Right lobe of liver (tissue), 6 donors: ENCODE data around the gene LEMD1. TPM values are rescaled to one million over a fixed set of nuclear protein-coding genes. Genes with fewer than 3 reads are reported as not detected.

Experiments used
- ATAC-seq, 4 donors: fragments of 200-7000 bp; cut with Tn5 transposase; one replicate each; pipeline ENCODE4 v1.9.1; 2020; ENCODE audit warnings: mild to moderate bottlenecking in 4 of 4, moderate library complexity in 4 of 4
- DNase-seq, 3 donors: peaks; one replicate each; pipeline ENCODE4 v3.0.0-alpha.2; 2020
- H3K27ac ChIP-seq, 3 donors: fragments of 200-600 bp; one replicate each; pipeline ENCODE4 v1.8.0; 2022
- H3K27me3 ChIP-seq, 2 donors: fragments of 200-600 bp; one replicate each; pipeline ENCODE4 v1.8.0; 2022
- H3K36me3 ChIP-seq, 4 donors: fragments of 200-600 bp; sonication (generic) in 1 of 4; one replicate each; pipeline versions ENCODE4 v1.5.1 to v1.8.0; 2017 to 2022; ENCODE audit warnings: control low read depth in 1 of 4
- H3K4me1 ChIP-seq, 4 donors: fragments of 200-600 bp; sonication (generic) in 1 of 4; one replicate each; pipeline versions ENCODE4 v1.5.1 to v1.8.0; 2017 to 2022; ENCODE audit warnings: control low read depth in 1 of 4
- H3K4me3 ChIP-seq, 3 donors: fragments of 200-600 bp; one replicate each; pipeline ENCODE4 v1.8.0; 2022
- H3K9me3 ChIP-seq, 4 donors: fragments of 200-600 bp; sonication (generic) in 1 of 4; one replicate each; pipeline versions ENCODE4 v1.5.1 to v1.8.0; 2017 to 2022; ENCODE audit warnings: control low read depth in 1 of 4
- CTCF ChIP-seq, 4 donors: fragments of 200-600 bp in 3 of 4; fragments of 450-650 bp in 1 of 4; IDR thresholded peaks; one replicate each; pipeline versions ENCODE4 v1.5.1 to v1.8.0; 2016 to 2022; ENCODE audit warnings: antibody characterized with exemption in 4 of 4, mild to moderate bottlenecking in 2 of 4
- POLR2A ChIP-seq: fragments of 450-650 bp; IDR thresholded peaks from one replicate; pipeline ENCODE4 v1.6.1; 2017; ENCODE audit warnings: antibody characterized with exemption, mild to moderate bottlenecking
- WGBS: methylation state at CpG from one replicate; pipeline ENCODE4 v1.1.6; 2018; ENCODE audit warnings: low coverage, low lambda C conversion rate; ENCODE audit not compliant: insufficient coverage; ENCODE audit errors: missing lambda C conversion rate; 5-methylcytosine and 5-hydroxymethylcytosine counted together
- intact Hi-C, 2 donors: fragments of 100-400 bp; cut with DNase I; formaldehyde crosslinking; loops; one replicate each; pipeline versions ENCODE4 v1.11.2 to v1.14.1; 2022
- total RNA-seq, 6 experiments: library from RNA; depleted of rRNA in 2 of 6; stranded (reverse); fragments of >200 nt in 2 of 6; fragmentation: NEBNext Ultra II Directional in 3 of 6; extraction: Animal tissue kit (Norgen Biotek cat#: 25700) in 3 of 6; gene quantifications; one replicate each; pipeline versions ENCODE4 v1.1.0 to v1.2.4, GENCODE V29; 2016 to 2023
- donor health status: DM: no; HTN: yes; CAD: no.
- donor health status: DM: no; HTN: no; CAD: no.
- donor health status: DM: no; HTN: no; CAD: no.
- donor health status: DM: no; HTN: yes; CAD: no.
- donor health status: DM: no; HTN: yes; CAD: no.

LEMD1 gene
- total RNA-seq, 6 experiments from 2014 or later = not detected

GRCh38 chr1:205451202-205451601, 29.3 kb upstream of the LEMD1 start:
- H3K27me3 ChIP-seq = peaks cover 3 to 18% of the 10 kb centered on the region in 2 donors
- no peak overlapping the region for H3K27ac ChIP-seq
- whole genome bisulfite sequencing = 30% methylated on average over 5 of the region's 5 CpGs
- TF ChIP-seq POLR2A = no peak
- no peak for TF ChIP-seq CTCF (IDR thresholded peaks at IDR 0.05)
- H3K4me3 ChIP-seq = no peak overlapping the region
- ATAC-seq (no peak), DNase-seq (no peak)
- intact Hi-C loops = no loop called here
- H3K9me3 ChIP-seq = no peaks in the 10 kb centered on the region
- no peaks in the 10 kb centered on the region for H3K36me3 ChIP-seq
- H3K4me1 ChIP-seq = no peaks in the 10 kb centered on the region

GRCh38 chr1:205450448-205450847, 28.6 kb upstream of the LEMD1 start:
- no peak overlapping the region for H3K27ac ChIP-seq
- ATAC-seq = no peak
- whole genome bisulfite sequencing = 48% methylated on average over 3 of the region's 4 CpGs

GRCh38 chr1:205449750-205450443, 28.0 kb upstream of the LEMD1 start:
- intact Hi-C loops = no loop called here
- TF ChIP-seq CTCF (IDR thresholded peaks at IDR 0.05) (no peak), POLR2A (no peak)
- Histone ChIP-seq H3K4me3 (no peak overlapping the region), H3K27ac (no peak overlapping the region), H3K4me1 (no peaks in the 10 kb centered on the region), H3K27me3 (peaks cover 0 to 11% of the 10 kb centered on the region in 2 donors), H3K9me3 (no peaks in the 10 kb centered on the region), H3K36me3 (no peaks in the 10 kb centered on the region)
- DNase-seq = no peak
- peak in 2 of 4 donors; percentile 23 to 32 for ATAC-seq
- 30% methylated on average over 9 of the region's 18 CpGs for WGBS

More at GRCh38 chr1:205450448-205450847, 28.6 kb upstream of the LEMD1 start:
- no peaks in the 10 kb centered on the region for H3K4me1 ChIP-seq
- H3K27me3 ChIP-seq = peaks cover 0 to 15% of the 10 kb centered on the region in 2 donors
- H3K9me3 ChIP-seq = no peaks in the 10 kb centered on the region
- TF ChIP-seq POLR2A (no peak), CTCF (IDR thresholded peaks at IDR 0.05) (no peak)
- H3K4me3 ChIP-seq = no peak overlapping the region
- intact Hi-C loops = no loop called here
- H3K36me3 ChIP-seq = no peaks in the 10 kb centered on the region
- no peak for DNase-seq

GRCh38 chr1:205449254-205449749, 27.4 kb upstream of the LEMD1 start:
- H3K36me3 ChIP-seq = no peaks in the 10 kb centered on the region
- no peak overlapping the region for H3K27ac ChIP-seq
- H3K27me3 ChIP-seq = peaks cover 0 to 6% of the 10 kb centered on the region in 2 donors
- no peak for TF ChIP-seq POLR2A
- no peak for TF ChIP-seq CTCF (IDR thresholded peaks at IDR 0.05)
- no peaks in the 10 kb centered on the region for H3K4me1 ChIP-seq
- DNase-seq = no peak
- WGBS = 20% methylated on average over 1 of the region's 4 CpGs
- ATAC-seq = no peak
- no peaks in the 10 kb centered on the region for H3K9me3 ChIP-seq
- no peak overlapping the region for H3K4me3 ChIP-seq
- intact Hi-C loops = no loop called here
